Measurements from ENCODE around the gene RGS10.

The RGS10 gene

DNA sequence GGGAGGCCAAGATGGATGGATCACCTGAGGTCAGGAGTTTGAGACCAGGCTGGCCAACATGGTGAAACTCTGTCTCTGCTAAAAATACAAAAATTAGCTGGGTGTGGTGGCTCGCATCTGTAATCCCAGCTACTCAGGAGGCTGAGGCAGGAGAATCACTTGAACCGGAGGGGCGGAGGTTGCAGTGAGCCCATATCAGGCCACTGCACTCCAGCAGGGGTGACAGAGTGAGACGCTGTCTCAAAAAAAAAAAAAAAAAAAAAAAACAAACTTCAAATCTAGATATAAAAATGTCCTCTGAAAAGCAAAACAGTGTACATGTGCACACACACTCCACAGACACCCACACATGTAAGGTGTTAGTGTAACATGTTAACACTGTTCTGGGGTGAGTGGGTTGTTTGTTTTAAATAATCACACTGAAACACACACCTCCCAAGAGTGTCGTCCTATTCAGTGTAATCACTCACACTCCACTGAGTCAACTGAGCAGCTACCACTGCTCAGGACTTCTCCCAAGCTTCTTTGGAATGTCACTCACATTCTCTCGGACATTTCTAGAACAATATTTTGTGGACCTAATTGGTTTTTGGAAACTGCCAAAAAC lies 12.8 kb upstream of the RGS10 start:
- no peaks in the 10 kb centered on the region for H3K36me3 ChIP-seq (replicated peaks; ENCODE audit: low read depth, low read length)
- H3K9me3 ChIP-seq (ENCODE audit: insufficient read depth, low read length), result no peaks in the 10 kb centered on the region
- H3K4me3 ChIP-seq (ENCODE audit: low read length), result no peak overlapping the region
- H2AFZ ChIP-seq (ENCODE audit: low read depth, low read length), result no peak overlapping the region
- H3K27ac ChIP-seq (ENCODE audit: low read length), result no peak overlapping the region
- H3K4me1 ChIP-seq (ENCODE audit: low read length), result peaks cover 6% of the 10 kb centered on the region; the same call in 1 of the 2 replicates
- H4K20me1 ChIP-seq (ENCODE audit: insufficient read depth, low read length), result no peaks in the 10 kb centered on the region
- H3K79me2 ChIP-seq (ENCODE audit: low read length), result no peaks in the 10 kb centered on the region
- no peaks in the 10 kb centered on the region for H3K27me3 ChIP-seq (ENCODE audit: low read depth, low read length)
- H3K9ac ChIP-seq (ENCODE audit: low read length), result no peak overlapping the region
- no peak for TF ChIP-seq EZH2phosphoT487 (IDR thresholded peaks at IDR 0.05; ENCODE audit: low read depth)
- TF ChIP-seq, protein P1, sequence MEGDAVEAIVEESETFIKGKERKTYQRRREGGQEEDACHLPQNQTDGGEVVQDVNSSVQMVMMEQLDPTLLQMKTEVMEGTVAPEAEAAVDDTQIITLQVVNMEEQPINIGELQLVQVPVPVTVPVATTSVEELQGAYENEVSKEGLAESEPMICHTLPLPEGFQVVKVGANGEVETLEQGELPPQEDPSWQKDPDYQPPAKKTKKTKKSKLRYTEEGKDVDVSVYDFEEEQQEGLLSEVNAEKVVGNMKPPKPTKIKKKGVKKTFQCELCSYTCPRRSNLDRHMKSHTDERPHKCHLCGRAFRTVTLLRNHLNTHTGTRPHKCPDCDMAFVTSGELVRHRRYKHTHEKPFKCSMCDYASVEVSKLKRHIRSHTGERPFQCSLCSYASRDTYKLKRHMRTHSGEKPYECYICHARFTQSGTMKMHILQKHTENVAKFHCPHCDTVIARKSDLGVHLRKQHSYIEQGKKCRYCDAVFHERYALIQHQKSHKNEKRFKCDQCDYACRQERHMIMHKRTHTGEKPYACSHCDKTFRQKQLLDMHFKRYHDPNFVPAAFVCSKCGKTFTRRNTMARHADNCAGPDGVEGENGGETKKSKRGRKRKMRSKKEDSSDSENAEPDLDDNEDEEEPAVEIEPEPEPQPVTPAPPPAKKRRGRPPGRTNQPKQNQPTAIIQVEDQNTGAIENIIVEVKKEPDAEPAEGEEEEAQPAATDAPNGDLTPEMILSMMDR (IDR thresholded peaks at IDR 0.05; ENCODE audit: low read depth, low read length), result no peak
- no peak overlapping the region for H3K4me2 ChIP-seq (ENCODE audit: low read length)

DNA sequence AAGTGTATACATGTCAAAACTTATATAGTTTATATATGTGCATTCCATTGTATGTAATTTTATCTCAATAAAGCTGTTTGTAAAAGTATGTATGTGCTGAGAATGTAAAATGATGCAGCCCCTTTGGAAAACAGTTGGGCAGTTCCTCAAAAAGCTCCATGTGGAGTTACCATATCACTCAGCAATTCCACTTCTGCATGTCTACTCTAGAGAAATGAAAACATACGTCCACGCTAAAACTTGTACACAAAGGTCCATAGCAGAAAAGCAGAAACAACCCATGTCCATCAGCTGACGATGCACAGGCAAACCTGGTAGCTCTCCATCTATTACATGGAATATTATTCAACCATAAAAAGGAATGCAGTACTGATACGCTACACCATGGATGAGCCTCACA lies 8.3 kb upstream of the RGS10 start:
- H3K27ac ChIP-seq (ENCODE audit: low read length), result no peak overlapping the region
- H4K20me1 ChIP-seq (ENCODE audit: insufficient read depth, low read length), result no peaks in the 10 kb centered on the region
- H3K9ac ChIP-seq (ENCODE audit: low read length), result no peak overlapping the region
- no peak for TF ChIP-seq EZH2phosphoT487 (IDR thresholded peaks at IDR 0.05; ENCODE audit: low read depth)
- TF ChIP-seq, protein P1 (IDR thresholded peaks at IDR 0.05; ENCODE audit: low read depth, low read length), result no peak
- peaks cover 15% of the 10 kb centered on the region; the same call in 1 of the 2 replicates for H3K27me3 ChIP-seq (ENCODE audit: low read depth, low read length)
- H3K9me3 ChIP-seq (ENCODE audit: insufficient read depth, low read length), result no peaks in the 10 kb centered on the region
- no peak overlapping the region for H3K4me3 ChIP-seq (ENCODE audit: low read length)
- H3K4me2 ChIP-seq (ENCODE audit: low read length), result no peak overlapping the region
- no peaks in the 10 kb centered on the region for H3K36me3 ChIP-seq (replicated peaks; ENCODE audit: low read depth, low read length)
- H2AFZ ChIP-seq (ENCODE audit: low read depth, low read length), result no peak overlapping the region
- no peaks in the 10 kb centered on the region for H3K79me2 ChIP-seq (ENCODE audit: low read length)
- peaks cover 6% of the 10 kb centered on the region; the same call in 1 of the 2 replicates for H3K4me1 ChIP-seq (ENCODE audit: low read length)

DNA sequence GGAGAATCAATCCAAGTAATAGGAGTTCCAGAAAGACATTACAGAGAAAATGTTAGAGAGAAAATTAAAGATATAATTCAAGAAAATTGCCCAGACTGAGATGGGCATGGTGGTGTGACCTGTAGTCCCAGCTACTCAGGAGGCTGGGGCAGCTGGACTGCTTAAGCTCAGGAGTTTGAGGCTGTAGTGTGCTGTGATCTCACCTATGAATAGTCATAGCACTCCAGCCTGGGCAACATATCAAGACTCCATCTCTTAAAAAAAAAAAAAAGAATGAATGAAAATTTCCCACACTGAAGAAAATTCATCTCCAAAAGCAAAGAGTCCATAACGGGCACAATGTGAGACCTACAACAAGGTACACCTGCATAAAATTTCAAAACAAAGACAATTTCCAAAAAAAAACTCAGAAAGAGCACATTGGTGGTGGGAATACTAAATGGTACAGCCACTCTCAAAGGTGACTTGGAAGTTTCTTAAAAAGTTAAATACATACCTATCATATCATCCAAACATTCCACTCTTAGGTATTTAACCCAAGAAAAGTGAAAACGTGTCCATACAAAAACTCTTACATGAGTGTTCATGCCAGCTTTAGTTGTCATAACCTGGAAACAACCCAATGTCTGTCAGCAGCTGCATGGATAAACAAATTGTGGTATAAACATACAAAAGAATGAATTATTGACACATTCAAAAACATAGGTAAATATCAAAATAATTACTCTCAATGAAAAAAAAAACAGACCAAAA lies 6.9 kb upstream of the RGS10 start:
- TF ChIP-seq, protein P1 (IDR thresholded peaks at IDR 0.05; ENCODE audit: low read depth, low read length), result no peak
- no peak for TF ChIP-seq EZH2phosphoT487 (IDR thresholded peaks at IDR 0.05; ENCODE audit: low read depth)

DNA sequence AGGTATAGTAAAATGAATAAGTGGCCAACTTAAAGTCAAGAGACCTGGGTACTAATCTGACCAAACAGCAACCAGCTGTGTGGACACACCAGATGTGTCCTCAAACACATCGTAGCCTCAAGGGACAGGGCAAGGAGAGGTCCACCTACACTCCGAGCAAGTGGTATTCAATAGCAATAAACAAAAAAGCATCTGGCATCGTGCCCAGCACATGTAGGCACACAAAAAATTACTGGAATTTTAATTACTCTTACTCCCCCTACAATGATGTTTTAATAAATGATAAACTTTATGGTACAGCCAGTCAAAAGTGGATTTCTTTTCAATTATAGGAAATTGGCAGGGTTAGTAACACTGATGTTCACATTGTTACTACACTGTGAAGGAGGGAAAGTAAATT lies 3.5 kb upstream of the RGS10 start:
- H3K4me3 ChIP-seq (ENCODE audit: low read length), result no peak overlapping the region
- H3K9ac ChIP-seq (ENCODE audit: low read length), result no peak overlapping the region
- H3K4me2 ChIP-seq (ENCODE audit: low read length), result no peak overlapping the region
- peaks cover 6% of the 10 kb centered on the region for H3K4me1 ChIP-seq (ENCODE audit: low read length)
- no peaks in the 10 kb centered on the region for H3K9me3 ChIP-seq (ENCODE audit: insufficient read depth, low read length)
- peaks cover 5% of the 10 kb centered on the region; the same call in 1 of the 2 replicates for H4K20me1 ChIP-seq (ENCODE audit: insufficient read depth, low read length)
- H3K27me3 ChIP-seq (ENCODE audit: low read depth, low read length), result peaks cover 15% of the 10 kb centered on the region; the same call in 1 of the 2 replicates
- no peak for TF ChIP-seq EZH2phosphoT487 (IDR thresholded peaks at IDR 0.05; ENCODE audit: low read depth)
- TF ChIP-seq, protein P1 (IDR thresholded peaks at IDR 0.05; ENCODE audit: low read depth, low read length), result no peak
- no peak overlapping the region for H2AFZ ChIP-seq (ENCODE audit: low read depth, low read length)
- H3K36me3 ChIP-seq (replicated peaks; ENCODE audit: low read depth, low read length), result no peaks in the 10 kb centered on the region
- peaks cover 15% of the 10 kb centered on the region for H3K79me2 ChIP-seq (ENCODE audit: low read length)
- H3K27ac ChIP-seq (ENCODE audit: low read length), result no peak overlapping the region

More for the DNA sequence above, 6.9 kb upstream of the RGS10 start:
- Histone ChIP-seq H3K36me3 (replicated peaks; ENCODE audit: low read depth, low read length) (no peaks in the 10 kb centered on the region), H3K79me2 (ENCODE audit: low read length) (no peaks in the 10 kb centered on the region), H3K9ac (ENCODE audit: low read length) (no peak overlapping the region), H2AFZ (ENCODE audit: low read depth, low read length) (no peak overlapping the region), H3K27ac (ENCODE audit: low read length) (no peak overlapping the region), H3K9me3 (ENCODE audit: insufficient read depth, low read length) (no peaks in the 10 kb centered on the region), H4K20me1 (ENCODE audit: insufficient read depth, low read length) (no peaks in the 10 kb centered on the region), H3K4me1 (ENCODE audit: low read length) (peaks cover 6% of the 10 kb centered on the region; the same call in 1 of the 2 replicates), H3K27me3 (ENCODE audit: low read depth, low read length) (peaks cover 15% of the 10 kb centered on the region; the same call in 1 of the 2 replicates), H3K4me2 (ENCODE audit: low read length) (no peak overlapping the region), H3K4me3 (ENCODE audit: low read length) (no peak overlapping the region)
